Umbilical cord (tissue), 2 donors: ENCODE data around the gene MBD3L4. TPM values are rescaled to one million over a fixed set of nuclear protein-coding genes. Genes with fewer than 3 reads are reported as not detected.
"Not testable (repeated sequence)": the region's sequence is repeated elsewhere in the genome, so short reads cannot be mapped to it uniquely, and the experiment has no call there.

Experiments
- DNase-seq: peaks from one replicate; pipeline ENCODE4 v3.0.0-alpha.2; 2015; ENCODE audit warnings: low spot score
- total RNA-seq: library from RNA; depleted of rRNA; stranded (reverse); fragments of >200 nt; gene quantifications from one replicate; pipeline ENCODE4 v1.2.3, GENCODE V29; 2014; ENCODE audit warnings: low replicate concordance; ENCODE audit not compliant: insufficient read depth

Gene MBD3L4
- not detected for total RNA-seq

GRCh38 chr19:7040079-7040478, at the start of gene MBD3L4:
MBD3L4 (minus strand) TSS chr19:7040179; CDS start chr19:7040144, 35 bp downstream.
- not testable (repeated sequence) for DNase-seq

GRCh38 chr19:7088999-7089398, 49.0 kb upstream of the MBD3L4 start:
- DNase-seq: no peak

- DNase-seq: no peak
These were observed 43.3 kb upstream of the MBD3L4 start for GRCh38 chr19:7083076-7083956.

GRCh38 chr19:7078008-7078407, 38.0 kb upstream of the MBD3L4 start:
- no peak for DNase-seq

GRCh38 chr19:7076151-7076550, 36.2 kb upstream of the MBD3L4 start:
- no peak for DNase-seq

GRCh38 chr19:7074705-7075282, 34.8 kb upstream of the MBD3L4 start:
- no peak for DNase-seq

- no peak for DNase-seq
These were observed 32.6 kb upstream of the MBD3L4 start for GRCh38 chr19:7072541-7072940.

GRCh38 chr19:7069904-7070226, 29.9 kb upstream of the MBD3L4 start:
- no peak for DNase-seq

GRCh38 chr19:7069042-7069903, 29.3 kb upstream of the MBD3L4 start, which contains the start of gene ZNF557:
ZNF557 (plus strand) TSS chr19:7069703; CDS start chr19:7075075, 5,372 bp downstream.
- DNase-seq: peak; percentile 98

- DNase-seq: no peak
These were observed 28.6 kb upstream of the MBD3L4 start for GRCh38 chr19:7068599-7068998.

- no peak for DNase-seq
These were observed 27.7 kb upstream of the MBD3L4 start for GRCh38 chr19:7067716-7068115.

- DNase-seq: not testable (repeated sequence)
These were observed 27.1 kb upstream of the MBD3L4 start for GRCh38 chr19:7067122-7067521.

- no peak for DNase-seq
These were observed 23.9 kb upstream of the MBD3L4 start for GRCh38 chr19:7063764-7064418.

- DNase-seq: no peak
These were observed 23.4 kb upstream of the MBD3L4 start for GRCh38 chr19:7063339-7063738.

GRCh38 chr19:7059977-7060376, 20.0 kb upstream of the MBD3L4 start:
- not testable (repeated sequence) for DNase-seq

GRCh38 chr19:7058576-7058975, 18.6 kb upstream of the MBD3L4 start, which contains the start of gene MBD3L3:
MBD3L3 (minus strand) TSS chr19:7058676; CDS start chr19:7058605, 71 bp downstream.
- DNase-seq: not testable (repeated sequence)

- DNase-seq: not testable (repeated sequence)
These were observed 16.4 kb upstream of the MBD3L4 start for GRCh38 chr19:7056371-7056770.

- DNase-seq: not testable (repeated sequence)
These were observed 15.7 kb upstream of the MBD3L4 start for GRCh38 chr19:7055679-7056078.

- DNase-seq: not testable (repeated sequence)
These were observed 14.8 kb upstream of the MBD3L4 start for GRCh38 chr19:7054635-7055368.

GRCh38 chr19:7052896-7053295, 12.9 kb upstream of the MBD3L4 start:
- DNase-seq: not testable (repeated sequence)

- DNase-seq: not testable (repeated sequence)
These were observed 11.4 kb upstream of the MBD3L4 start for GRCh38 chr19:7051421-7051820.
